Measurements from ENCODE around the gene LBP. TPM values are rescaled to one million over a fixed set of nuclear protein-coding genes. Genes with fewer than 3 reads are reported as not detected.

LBP gene
- total RNA-seq, 1 donor from 2014 or later = not detected

GRCh38 chr20:38357653-38358207 is 11.4 kb downstream of the LBP start:
- peaks cover 11% of the 10 kb centered on the region for H3K4me1 Mint-ChIP-seq
- H3K27ac Mint-ChIP-seq (ENCODE audit: unreplicated experiment) = no peak overlapping the region
- TF ChIP-seq CTCF (conservative IDR thresholded peaks at IDR 0.05) = no peak
- H3K27me3 Mint-ChIP-seq (ENCODE audit: low read depth) = no peaks in the 10 kb centered on the region
- no peaks in the 10 kb centered on the region for H3K36me3 Mint-ChIP-seq (ENCODE audit: low read depth)
- DNase-seq (ENCODE audit: low read depth, low spot score) = no peak
- H3K9me3 Mint-ChIP-seq = no peaks in the 10 kb centered on the region
- no peak overlapping the region for H3K4me3 Mint-ChIP-seq

- H3K9me3 Mint-ChIP-seq = no peaks in the 10 kb centered on the region
- H3K27me3 Mint-ChIP-seq (ENCODE audit: low read depth) = no peaks in the 10 kb centered on the region
- H3K36me3 Mint-ChIP-seq (ENCODE audit: low read depth) = no peaks in the 10 kb centered on the region
- no peak overlapping the region for H3K27ac Mint-ChIP-seq (ENCODE audit: unreplicated experiment)
- TF ChIP-seq CTCF (conservative IDR thresholded peaks at IDR 0.05) = no peak
- peaks cover 7% of the 10 kb centered on the region for H3K4me1 Mint-ChIP-seq
- DNase-seq (ENCODE audit: low read depth, low spot score) = no peak
- H3K4me3 Mint-ChIP-seq = no peak overlapping the region
Measured at GRCh38 chr20:38358556-38358955, 12.3 kb downstream of the LBP start.

GRCh38 chr20:38363004-38363747 is 16.9 kb downstream of the LBP start:
- no peak for TF ChIP-seq CTCF (conservative IDR thresholded peaks at IDR 0.05)
- Mint-ChIP-seq H3K4me1 (peaks cover 6% of the 10 kb centered on the region), H3K27ac (ENCODE audit: unreplicated experiment) (no peak overlapping the region)

DNA sequence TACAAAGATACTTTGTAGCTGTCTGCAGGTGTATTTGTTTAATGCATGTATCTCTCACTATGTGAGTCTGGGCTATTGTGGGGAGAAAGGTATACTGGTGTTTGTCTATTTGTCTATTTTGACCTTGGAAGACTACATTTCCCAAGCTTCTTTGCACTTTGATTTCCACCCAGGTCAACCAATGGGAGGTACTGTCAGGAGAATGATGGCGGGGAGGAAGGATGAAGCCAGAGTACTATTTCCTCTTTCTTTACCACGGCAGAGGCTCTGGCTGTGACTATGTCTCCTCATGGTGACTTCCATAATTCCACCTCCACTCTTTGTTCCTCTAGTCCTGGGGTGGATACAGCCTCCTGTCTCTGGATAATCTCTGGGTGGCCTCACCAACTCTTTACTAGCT is 23.1 kb downstream of the LBP start:
- Mint-ChIP-seq H3K27ac (ENCODE audit: unreplicated experiment) (no peak overlapping the region), H3K9me3 (no peaks in the 10 kb centered on the region), H3K36me3 (ENCODE audit: low read depth) (no peaks in the 10 kb centered on the region), H3K4me3 (no peak overlapping the region), H3K4me1 (peaks cover 5% of the 10 kb centered on the region), H3K27me3 (ENCODE audit: low read depth) (peaks cover 9% of the 10 kb centered on the region)
- no peak for DNase-seq (ENCODE audit: low read depth, low spot score)
- no peak for TF ChIP-seq CTCF (conservative IDR thresholded peaks at IDR 0.05)

More at GRCh38 chr20:38363004-38363747, 16.9 kb downstream of the LBP start:
- no peak overlapping the region for H3K4me3 Mint-ChIP-seq
- H3K9me3 Mint-ChIP-seq = no peaks in the 10 kb centered on the region
- H3K36me3 Mint-ChIP-seq (ENCODE audit: low read depth) = no peaks in the 10 kb centered on the region
- H3K27me3 Mint-ChIP-seq (ENCODE audit: low read depth) = no peaks in the 10 kb centered on the region
- DNase-seq (ENCODE audit: low read depth, low spot score) = no peak

- H3K27me3 Mint-ChIP-seq (ENCODE audit: low read depth) = peaks cover 9% of the 10 kb centered on the region
- no peaks in the 10 kb centered on the region for H3K36me3 Mint-ChIP-seq (ENCODE audit: low read depth)
- no peak overlapping the region for H3K27ac Mint-ChIP-seq (ENCODE audit: unreplicated experiment)
Measured at GRCh38 chr20:38372806-38373205, 26.5 kb downstream of the LBP start.

More at GRCh38 chr20:38372806-38373205, 26.5 kb downstream of the LBP start:
- no peaks in the 10 kb centered on the region for H3K9me3 Mint-ChIP-seq
- no peak for DNase-seq (ENCODE audit: low read depth, low spot score)
- peaks cover 5% of the 10 kb centered on the region for H3K4me1 Mint-ChIP-seq
- H3K4me3 Mint-ChIP-seq = no peak overlapping the region
- no peak for TF ChIP-seq CTCF (conservative IDR thresholded peaks at IDR 0.05)
